WTC11 (cell line): ENCODE measurements around the gene NKAIN2. TPM values are rescaled to one million over a fixed set of nuclear protein-coding genes. Genes with fewer than 3 reads are reported as not detected.

ENCODE experiments used
- AFF4 ChIP-seq: sonication (generic); formaldehyde crosslinking; IDR thresholded peaks from 2 replicates; pipeline ENCODE4 v1.8.1; 2023; ENCODE audit warnings: mild to moderate bottlenecking, missing genetic modification reagents, borderline replicate concordance
- ARID4B ChIP-seq: sonication (generic); formaldehyde crosslinking; IDR thresholded peaks from 2 replicates; pipeline ENCODE4 v1.8.0; 2023; ENCODE audit warnings: missing genetic modification reagents, mild to moderate bottlenecking, borderline replicate concordance
- ATF1 ChIP-seq: sonication (generic); formaldehyde crosslinking; IDR thresholded peaks from 2 replicates; pipeline ENCODE4 v1.8.1; 2023; ENCODE audit warnings: mild to moderate bottlenecking, moderate library complexity, missing genetic modification reagents
- EMX1 ChIP-seq: fragments of 250-450 bp; sonication (Bioruptor Pico); IDR thresholded peaks from 2 replicates; pipeline ENCODE4 v1.8.0; 2021; ENCODE audit warnings: mild to moderate bottlenecking
- GTF2I ChIP-seq: fragments of 250-450 bp; sonication (Bioruptor Pico); conservative IDR thresholded peaks from 2 replicates; pipeline ENCODE4 v1.4.0; 2021; ENCODE audit warnings: mild to moderate bottlenecking
- HMGXB4 ChIP-seq: sonication (generic); formaldehyde crosslinking; IDR thresholded peaks from 2 replicates; pipeline ENCODE4 v1.8.1; 2023; ENCODE audit warnings: mild to moderate bottlenecking, moderate library complexity, missing genetic modification reagents
- IRF1 ChIP-seq: sonication (generic); formaldehyde crosslinking; IDR thresholded peaks from 2 replicates; pipeline ENCODE4 v1.8.0; 2023; ENCODE audit warnings: missing genetic modification reagents
- NFYB ChIP-seq: sonication (generic); formaldehyde crosslinking; conservative IDR thresholded peaks from 2 replicates; pipeline ENCODE4 v1.8.0; 2022; ENCODE audit warnings: low read depth, missing genetic modification reagents
- ZMAT4 ChIP-seq: fragments of 250-450 bp; sonication (Bioruptor Pico); IDR thresholded peaks from 2 replicates; pipeline ENCODE4 v1.9.0; 2021; ENCODE audit warnings: mild to moderate bottlenecking
- ZNF121 ChIP-seq: sonication (generic); formaldehyde crosslinking; IDR thresholded peaks from 2 replicates; pipeline ENCODE4 v1.8.0; 2023; ENCODE audit warnings: missing genetic modification reagents
- ZNF263 ChIP-seq: sonication (generic); formaldehyde crosslinking; IDR thresholded peaks from 2 replicates; pipeline ENCODE4 v1.8.1; 2022; ENCODE audit warnings: low read depth, mild to moderate bottlenecking, moderate library complexity, missing genetic modification reagents
- ZNF532 ChIP-seq: fragments of 250-450 bp; sonication (Bioruptor Pico); IDR thresholded peaks from 2 replicates; pipeline ENCODE4 v1.9.0; 2021; ENCODE audit warnings: mild to moderate bottlenecking, borderline replicate concordance
- total RNA-seq: library from RNA; stranded (reverse); gene quantifications from 3 replicates; pipeline ENCODE4 v1.2.3, GENCODE V29; 2021

The NKAIN2 gene
- total RNA-seq, 1 experiment from 2014 or later: 0.33 TPM

GRCh38 chr6:124668028-124668427 lies 864.4 kb downstream of the NKAIN2 start (continued):
- TF ChIP-seq ZNF263 (CRISPR knock-in tag) (no peak), GTF2I (CRISPR knock-in tag) (no peak), ZNF121 (CRISPR knock-in tag) (no peak), IRF1 (CRISPR knock-in tag) (no peak), ZNF532 (no peak), EMX1 (CRISPR knock-in tag) (no peak), ZMAT4 (CRISPR knock-in tag) (no peak), HMGXB4 (CRISPR knock-in tag) (no peak), AFF4 (no peak), ARID4B (no peak), NFYB (CRISPR knock-in tag) (no peak), ATF1 (CRISPR knock-in tag) (no peak)
